Hematopoietic multipotent progenitor cell treated with erythropoietin and hydrocortisone succinate and interleukin-3 and kit ligand, for 17 days (in vitro differentiated cells): ENCODE results near the gene FASTKD2.

ENCODE experiments used
- DNase-seq: peaks from one replicate; pipeline ENCODE4 v3.0.0-alpha.2; 2015; ENCODE audit warnings: low spot score

Gene FASTKD2

DNA sequence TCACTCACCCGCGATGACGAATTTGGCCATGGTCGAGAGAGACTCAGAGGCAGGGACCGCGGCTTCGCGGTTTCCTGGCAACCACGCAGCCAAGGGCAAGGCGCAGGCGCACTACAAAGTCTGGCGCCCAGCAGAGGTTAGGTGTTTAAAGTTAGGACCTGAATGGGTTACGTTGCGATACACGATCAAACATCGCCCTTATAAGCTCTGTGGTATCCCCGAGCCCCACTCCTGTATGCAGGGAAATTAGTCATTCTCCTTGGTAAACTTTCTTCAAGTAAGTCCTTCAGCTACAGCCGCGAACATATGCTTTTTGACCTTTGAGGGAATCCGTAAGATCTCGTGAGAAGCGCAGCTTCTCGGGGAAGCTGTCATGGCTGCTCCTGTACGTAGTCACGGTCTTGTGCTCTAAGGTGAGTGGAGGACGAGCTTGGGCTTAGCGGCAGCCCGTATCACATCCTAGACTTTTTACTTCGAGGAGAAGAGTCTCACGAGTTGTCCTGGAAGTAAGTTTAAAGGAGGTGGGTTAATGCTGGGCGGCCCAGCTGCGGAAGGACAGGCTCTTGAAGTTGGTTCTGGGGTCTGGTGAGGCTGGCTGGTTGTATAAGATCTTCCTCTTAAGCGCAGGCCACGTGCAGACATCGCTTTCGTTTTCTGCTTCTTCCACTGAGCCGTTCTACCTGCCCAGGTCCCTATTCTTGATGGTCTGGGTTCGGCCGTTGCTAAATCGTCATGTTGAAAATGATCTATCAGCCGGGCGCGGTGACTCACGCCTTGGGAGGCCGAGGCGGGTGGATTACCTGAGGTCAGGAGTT lies at the start of gene FASTKD2, which contains the start of gene MDH1B:
TSS of gene FASTKD2 (plus strand) at position 365 of the 815 bp plus-strand sequence. CDS start 1,088 bp downstream, outside the sequence.
TSS of gene MDH1B (minus strand) at position 87 of the 815 bp plus-strand sequence. CDS start at position 30, 57 bp downstream.
- peak; percentile 85 for DNase-seq

DNA sequence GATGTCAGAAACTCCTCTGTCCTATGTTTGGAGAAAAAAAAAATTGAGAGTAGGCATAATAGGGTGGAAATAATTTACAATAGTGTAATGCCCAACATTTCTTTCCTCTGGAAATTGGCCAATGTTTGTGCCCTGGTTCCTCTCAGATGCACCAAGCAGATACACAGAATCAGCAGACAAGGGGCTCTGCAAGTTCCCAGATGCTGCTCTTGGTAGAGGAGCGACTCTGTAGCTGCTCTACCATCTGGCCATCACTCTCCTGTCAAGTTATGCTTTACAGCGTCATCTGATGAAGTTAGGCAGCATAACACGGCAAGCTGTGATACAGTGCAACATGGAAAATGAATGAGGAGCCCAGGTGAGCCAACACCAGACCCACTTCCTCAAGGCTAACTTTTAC lies 48.8 kb upstream of the FASTKD2 start:
- DNase-seq, result no peak

DNA sequence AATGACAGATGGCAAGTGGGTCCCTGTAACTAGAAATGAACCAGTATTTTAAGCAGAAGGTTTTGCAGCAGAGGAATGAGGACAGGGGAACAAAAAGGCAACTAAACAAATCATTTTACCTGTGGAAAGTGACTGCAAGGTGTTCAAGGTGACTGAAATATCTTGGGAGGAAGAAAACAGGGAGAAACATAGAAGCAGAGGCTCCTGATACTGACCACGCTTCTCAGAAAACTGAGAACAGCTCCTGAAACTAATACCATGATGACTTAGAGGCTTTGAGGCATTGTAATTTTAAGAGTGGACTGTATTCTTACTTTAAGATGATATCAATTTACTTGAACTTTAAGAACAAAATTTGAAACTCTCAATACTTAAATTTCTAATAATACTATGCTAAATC lies 47.1 kb upstream of the FASTKD2 start, which contains the start of gene DYTN:
TSS of gene DYTN (minus strand) at position 101 of the 400 bp plus-strand sequence. CDS start 117 bp downstream, outside the sequence.
- no peak for DNase-seq

DNA sequence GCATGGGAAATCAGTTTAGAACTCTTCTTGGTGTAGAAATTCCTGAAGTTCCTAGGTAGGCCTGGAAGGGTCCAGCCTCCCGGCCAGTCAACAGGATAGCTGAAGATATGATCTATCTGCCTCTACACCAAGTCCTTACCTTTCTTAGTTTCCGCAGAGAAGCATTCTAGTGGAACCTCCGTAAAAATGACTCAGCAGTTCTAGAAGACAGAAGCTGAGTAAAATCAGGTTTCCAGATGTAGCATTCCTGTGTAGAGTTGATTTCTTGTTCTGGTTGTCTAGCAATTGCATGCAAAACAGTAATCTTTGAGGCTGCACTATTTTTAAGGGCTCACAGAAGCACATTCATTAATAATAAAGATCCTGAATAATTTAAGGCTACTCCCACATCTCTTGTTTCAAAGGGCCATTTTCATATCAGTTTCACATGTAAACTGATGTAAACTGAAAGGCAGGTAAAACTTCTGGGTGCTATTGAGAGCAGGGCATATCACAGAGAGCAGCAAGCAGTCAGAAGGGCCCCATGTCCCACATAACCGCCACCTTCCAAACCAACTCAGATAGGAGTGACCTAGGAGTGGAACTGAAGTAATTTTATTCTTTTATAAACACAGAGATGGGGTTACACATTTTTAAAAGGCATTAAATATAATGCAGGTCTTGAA lies 44.0 kb upstream of the FASTKD2 start:
- DNase-seq, result no peak

DNA sequence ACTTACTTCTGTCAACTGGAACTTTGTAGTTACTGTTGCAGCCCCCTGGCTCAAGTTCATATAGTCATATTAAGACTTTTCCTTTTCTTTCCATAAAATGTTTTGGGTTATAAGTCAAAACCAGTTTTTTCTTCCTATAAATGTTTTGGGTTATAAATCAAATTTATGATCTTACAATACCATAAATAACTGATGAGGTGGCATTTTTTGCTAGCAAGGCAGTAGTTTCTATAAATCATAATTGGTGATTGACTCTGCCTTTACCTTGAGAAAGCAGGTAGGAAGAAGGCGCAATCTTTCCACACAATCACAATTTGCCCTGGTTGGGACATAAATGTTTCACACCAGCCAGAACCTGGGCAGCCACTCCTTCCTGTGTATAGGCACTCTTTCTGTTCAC lies 42.1 kb upstream of the FASTKD2 start:
- DNase-seq, result no peak

DNA sequence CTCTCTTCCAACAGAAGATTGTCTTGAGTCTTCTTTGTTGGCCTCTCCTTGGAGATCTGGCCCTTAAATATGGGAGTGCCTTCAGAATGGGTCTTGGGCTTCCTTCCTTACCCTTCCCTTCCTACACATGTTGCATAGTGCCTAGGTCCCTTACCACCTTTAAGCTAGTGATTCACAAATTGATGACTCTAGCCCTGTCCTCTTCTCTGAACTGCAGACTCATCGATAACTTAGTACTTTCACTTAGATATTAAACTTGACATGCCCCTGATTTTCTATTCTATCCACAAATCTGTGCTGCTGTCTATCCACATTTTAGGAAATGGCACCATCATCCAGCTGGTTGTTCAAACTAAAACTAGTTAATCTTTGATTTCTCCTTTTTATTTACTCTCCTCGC lies 38.1 kb upstream of the FASTKD2 start:
- DNase-seq, result no peak

DNA sequence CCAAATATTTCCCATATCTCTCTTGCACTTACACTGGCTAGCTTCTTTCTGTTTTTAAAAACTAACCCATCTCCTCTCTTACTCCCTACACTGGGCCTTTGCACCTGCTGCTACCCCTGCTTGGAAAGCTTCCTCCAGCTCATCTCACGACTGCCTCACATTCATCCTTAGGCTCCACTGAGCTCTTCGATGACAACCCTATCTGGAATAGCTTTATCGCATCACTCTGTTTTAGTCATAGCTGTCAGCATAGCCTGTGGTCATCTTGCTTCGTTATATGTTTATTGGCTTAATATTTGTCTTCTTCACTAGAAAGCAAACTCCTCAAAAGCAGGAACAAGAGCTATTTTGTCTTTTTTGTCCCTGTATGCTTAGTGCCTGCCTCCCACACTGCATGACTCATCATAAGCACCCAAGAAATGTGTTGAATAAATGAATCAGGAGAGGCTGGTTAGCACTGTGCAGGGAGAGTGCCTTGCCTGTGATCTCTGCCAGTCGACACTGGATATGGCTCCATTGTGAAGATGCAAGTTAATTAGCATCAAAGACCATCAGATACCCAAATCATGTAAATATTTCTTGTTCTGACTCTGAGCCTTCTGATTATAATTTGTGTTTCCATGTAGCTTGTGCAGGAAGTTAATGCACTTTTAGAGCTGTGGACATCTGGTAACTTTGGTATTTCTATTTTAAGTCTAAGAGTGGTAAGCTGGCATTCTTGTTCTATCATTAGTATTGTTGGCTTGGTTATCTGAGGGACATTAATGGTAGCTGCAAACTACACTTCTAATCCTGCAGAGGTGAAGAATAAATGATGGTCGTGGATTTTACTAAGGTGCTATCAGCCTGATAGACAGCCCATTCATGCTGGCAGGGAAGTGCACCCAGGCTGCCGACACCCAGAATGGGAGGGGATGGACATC lies 36.9 kb upstream of the FASTKD2 start:
- no peak for DNase-seq

DNA sequence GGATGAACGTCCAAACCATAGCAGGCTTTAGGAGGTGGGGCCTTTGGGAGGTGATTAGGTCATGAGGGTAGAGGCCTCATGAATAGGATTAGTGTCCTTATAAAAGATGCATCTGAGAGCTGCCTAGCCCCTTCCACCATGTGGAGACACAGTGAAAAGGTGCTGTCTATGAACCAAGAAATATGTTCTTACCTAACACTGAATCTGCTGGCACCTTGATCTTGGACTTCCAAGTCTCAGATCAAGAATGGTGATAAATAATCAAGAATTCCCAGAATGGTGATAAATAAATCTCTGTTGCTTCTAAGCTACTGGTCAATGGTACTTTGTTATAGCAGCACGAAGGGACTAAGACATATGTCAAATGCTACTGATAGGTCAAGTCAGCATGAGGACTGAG lies 32.1 kb upstream of the FASTKD2 start:
- DNase-seq, result no peak

DNA sequence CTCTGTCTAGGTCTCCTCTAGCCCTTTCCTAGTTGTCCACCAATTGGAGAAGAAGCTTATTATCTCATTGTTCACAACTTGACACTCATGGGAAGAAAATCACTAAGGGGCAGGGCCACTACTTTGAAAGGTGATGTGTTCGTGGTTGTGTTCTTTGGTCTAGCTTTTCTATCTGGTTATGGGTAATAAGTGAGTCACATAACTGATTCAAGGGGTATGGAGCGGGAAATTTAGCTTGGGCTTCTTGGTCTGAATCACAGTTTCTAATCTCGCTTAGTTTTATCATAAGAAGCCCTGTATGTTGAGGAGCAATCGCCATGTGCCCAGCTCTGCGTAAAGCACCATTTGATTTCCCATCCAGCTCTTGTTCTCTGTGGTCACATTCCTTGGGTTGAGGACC lies 28.5 kb upstream of the FASTKD2 start:
- DNase-seq, result no peak

DNA sequence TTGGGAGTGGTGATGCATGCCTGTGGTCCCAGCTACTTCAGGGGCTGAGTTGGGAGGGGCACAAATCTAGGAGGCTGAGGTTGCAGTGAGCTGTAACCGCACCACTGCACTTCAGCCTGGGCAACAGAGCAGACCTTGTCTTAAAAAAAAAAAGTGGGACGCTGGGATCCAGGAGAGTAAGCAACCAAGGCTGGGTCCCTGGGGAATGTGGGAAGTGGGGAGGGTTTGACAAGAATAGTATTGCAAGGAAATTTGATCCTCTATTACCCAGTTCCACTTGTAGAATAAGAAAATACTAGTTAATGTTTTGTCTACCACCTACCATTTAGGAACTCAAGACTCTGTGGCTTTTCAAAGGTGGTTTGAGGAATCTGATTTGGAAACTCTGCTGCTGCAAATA lies 26.1 kb upstream of the FASTKD2 start:
- DNase-seq, result no peak

DNA sequence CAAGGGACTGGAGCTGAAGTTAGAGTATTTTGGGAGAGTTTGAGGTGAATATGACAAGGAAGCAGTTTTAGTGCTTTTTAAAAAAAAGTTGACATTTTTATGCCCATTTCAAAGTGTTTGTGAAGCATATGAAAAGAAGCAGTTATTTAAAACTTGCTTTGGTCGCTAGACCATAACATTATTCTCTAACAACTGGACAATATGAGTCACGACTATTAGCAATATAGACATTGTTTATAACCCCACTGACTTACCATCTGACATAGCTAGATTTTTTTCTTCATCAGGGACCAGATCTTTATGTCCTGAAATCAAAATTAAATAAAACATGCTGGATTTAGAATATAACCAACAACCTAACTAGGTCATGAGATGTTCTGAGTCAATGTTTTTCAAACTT lies 24.6 kb upstream of the FASTKD2 start:
- DNase-seq, result no peak

DNA sequence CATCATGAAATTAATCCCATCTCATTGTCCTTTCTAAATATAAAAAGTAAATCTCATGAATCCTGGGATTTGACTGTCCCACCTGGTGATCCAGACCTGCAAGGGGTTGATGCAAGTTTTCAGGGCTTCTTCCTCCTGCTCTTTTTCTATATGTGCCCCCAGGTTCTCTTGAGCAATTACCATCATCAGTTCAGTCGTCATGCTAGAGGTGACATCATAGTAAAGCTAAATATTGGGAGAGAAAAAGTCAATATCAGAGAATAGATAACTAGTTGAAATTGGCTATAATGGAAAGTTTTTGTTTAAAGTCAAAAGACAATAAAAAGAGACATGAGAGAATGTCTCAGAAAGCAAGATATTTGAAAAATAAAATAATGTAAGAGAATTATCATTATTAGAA lies 8.6 kb upstream of the FASTKD2 start:
- DNase-seq, result no peak

DNA sequence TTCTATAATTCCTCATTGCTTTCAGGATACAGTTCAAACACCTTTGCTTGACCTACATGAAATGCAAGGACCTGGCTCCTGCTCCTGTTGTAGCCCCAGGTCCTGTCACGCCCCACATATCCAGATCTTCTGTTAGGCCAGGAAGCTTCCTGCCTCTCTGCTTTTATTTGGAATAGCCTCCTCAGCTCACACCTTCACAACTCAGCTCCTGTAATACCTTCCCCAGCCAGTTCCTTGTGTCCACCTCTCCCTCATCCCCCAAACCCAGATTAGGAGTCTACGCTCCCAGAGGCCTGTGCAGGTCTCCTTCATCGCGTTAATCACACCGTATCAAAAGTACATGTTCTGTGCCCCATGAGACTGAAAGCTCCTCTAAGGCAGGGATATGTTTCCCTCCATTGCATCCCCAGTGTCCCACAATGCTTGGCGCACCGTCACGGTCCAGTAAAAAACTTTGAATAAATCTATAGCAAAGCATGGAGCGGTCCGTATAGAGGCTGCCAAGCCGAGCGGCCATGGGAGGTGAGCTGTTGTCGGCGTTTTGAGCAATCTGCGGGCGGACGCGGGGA lies 649 bp upstream of the FASTKD2 start:
- no peak for DNase-seq

DNA sequence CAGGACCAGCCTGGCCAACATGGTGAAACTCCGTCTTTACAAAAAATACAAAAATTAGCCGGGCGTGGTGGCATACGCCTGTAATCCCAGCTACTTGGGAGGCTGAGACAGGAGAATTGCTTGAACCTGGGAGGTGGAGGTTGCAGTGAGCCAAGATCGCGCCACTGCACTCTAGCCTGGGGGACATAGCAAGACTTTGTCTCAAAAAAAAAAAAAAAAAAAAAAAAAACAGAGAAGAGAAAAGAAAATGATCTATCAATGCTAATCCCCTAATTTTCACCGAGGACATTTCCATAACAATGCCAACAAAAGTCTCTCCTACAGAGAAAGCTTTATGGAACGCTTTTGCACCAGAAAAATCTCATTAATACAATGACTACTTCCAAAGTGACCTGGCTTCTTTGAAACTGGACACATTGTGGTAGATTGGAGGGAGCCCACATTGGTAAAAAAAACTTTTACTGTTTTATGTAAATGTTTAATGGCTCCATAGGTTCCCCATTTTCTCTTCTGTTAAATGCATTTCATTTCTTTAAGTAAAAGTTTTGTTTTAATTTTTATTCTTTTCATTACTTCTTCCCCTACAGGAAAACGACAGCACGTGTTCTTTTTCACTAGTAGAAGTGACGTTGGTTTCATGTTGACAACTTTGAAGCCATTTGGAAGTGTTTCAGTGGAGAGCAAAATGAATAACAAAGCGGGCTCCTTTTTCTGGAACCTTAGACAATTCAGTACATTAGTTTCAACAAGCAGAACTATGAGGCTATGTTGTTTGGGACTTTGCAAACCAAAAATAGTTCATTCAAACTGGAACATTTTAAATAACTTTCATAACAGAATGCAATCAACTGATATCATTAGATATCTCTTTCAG lies 888 bp downstream of the FASTKD2 start:
- no peak for DNase-seq

DNA sequence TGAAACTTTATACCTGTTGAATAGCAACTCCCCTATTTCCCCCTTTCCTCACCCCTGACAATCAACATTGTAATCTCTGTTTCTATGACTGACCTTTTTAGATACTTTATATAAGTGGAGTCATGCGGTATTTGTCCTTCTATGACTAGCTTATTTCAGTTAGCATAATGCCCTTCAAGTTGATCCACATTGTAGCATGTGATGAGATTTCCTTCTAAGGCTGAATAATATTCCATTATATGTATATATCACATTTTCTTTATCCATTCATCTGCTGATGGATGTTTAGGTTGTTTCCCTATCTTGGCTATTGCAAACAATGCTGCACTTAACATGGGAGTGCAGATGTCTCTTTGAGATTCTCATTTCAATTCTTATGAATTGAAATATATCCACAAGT lies 9.5 kb downstream of the FASTKD2 start:
- no peak for DNase-seq

DNA sequence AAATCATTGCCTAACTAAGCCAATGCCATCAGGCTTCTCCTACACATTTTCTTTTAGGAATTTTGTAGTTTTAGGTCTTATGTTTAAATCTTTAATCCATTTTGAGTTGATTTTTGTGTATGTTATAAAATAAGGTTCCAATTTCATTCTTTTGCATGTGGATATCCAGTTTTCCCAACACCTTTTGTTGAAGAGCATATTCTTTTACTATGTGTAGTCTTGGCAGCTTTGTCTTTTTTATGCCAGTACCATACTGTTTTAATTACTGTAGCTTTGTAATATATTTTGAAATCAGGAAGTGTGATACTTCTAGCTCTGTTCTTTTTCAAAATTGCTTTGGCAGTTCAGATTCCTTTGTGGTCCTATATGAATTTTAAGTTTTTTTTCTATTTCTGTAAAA lies 11.0 kb downstream of the FASTKD2 start:
- no peak for DNase-seq

DNA sequence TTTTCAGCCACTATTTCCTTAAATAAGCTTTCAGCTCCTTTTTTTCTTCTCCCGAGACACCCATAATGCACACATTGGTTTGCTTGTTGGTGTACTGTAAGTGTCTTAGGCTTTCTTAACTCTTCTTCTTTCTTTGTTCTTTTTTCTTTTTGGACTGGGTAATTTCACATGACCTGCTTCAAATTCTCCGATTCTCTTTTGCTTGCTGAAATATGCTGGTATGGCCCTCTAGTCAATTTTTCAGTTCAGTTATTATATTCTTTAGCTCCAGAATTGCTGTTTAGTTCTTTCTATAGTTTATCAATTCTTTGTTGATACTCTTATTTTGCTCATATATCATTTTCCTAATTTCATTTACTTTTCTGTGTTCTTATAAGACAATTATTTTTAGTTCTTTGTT lies 15.3 kb downstream of the FASTKD2 start:
- no peak for DNase-seq

DNA sequence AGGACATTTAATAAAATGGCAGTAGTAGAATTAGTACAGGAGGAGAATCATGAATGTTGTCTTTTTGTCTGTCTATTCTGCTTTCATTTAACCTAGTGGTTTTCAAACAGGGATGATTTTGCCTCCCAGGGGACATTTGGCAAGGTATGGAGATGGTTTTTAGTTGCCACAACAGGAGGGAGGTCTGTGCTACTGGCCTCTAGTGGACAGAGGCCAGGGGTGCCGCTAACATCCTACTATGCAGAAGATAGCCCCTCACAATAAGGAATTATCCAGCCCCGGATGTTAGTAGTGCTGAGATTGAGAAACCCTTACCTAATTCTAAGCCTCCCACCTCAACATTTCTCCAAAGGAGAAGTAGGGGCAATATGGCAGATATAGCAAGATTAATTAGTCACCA lies 18.3 kb downstream of the FASTKD2 start:
- no peak for DNase-seq

DNA sequence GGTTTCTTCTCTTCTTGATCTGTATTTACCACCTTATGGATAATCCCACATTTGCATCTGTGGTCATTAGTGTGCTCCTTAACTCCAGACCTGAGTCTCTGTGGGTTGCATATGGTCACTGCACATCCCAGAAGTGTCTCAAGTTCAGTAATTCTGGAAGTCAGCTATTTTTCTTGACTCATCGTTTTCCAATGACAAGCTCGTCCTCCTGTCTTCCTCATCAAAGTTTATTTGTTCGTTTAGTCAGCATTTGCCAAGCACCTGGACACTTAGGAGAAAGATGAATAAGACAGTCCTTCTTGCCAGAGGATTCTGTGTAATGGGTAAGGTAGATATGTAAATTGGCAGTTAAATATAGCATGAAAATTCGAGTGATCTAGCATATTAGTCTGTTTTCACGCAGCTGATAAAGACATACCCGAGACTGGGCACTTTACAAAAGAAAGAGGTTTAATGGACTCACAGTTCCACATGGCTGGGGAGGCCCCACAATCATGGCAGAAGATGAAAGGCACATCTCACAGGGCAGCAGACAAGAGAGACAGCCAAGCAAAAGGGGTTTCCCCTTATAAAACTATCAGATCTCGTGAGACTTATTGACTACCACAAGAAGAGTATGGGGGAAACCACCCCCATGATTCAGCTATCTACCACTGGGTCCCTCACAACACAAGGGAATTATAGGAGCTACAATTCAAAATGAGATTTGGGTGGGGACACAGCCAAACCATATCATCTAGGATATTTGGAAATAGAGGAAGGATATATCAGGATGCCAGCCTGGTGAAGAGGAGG lies 19.4 kb downstream of the FASTKD2 start:
- DNase-seq, result no peak

DNA sequence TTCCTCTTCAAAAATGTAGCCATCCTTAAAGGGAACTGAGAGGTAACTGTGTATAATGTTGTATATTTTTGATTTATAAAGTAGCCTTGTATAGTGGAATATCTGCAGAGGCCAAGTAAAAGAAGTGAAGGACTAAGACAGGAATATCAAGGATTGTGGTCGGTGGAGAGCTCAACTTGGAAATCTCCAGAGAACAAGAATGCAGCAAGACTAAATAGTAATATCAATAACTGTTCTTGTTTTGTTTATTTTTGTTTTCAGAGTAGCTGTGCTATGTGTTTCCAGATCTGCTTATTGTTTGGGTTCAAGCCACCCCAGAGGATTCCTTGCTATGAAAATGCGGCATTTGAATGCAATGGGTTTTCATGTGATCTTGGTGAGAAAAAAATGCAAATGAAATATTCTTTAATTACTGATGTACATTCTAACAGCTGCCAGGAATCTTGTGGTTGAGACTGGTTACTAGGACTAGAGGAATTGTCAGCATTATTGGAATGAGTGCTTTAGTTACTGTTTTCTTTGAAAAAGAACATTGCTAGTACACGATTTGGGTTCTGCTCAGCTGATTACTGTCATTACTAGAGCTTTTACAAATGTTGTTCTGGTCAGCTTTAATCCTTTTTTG lies 25.0 kb downstream of the FASTKD2 start:
- DNase-seq, result no peak
